HCT116 (cell line): ENCODE results near the gene INO80C. TPM values are rescaled to one million over a fixed set of nuclear protein-coding genes. Genes with fewer than 3 reads are reported as not detected.

Experiments
- ATAC-seq: fragments of 200-7000 bp; cut with Tn5 transposase; 2 replicates; pipeline ENCODE4 v1.9.1; 2020; ENCODE audit warnings: mild to moderate bottlenecking, moderate library complexity
- BruUV-seq: library from RNA; stranded (reverse); fragments of 400-500 nt; replicated peaks from 2 replicates; lab custom pipeline; 2021; lab: Mats Ljungman, UMichigan
- CTCF ChIA-PET: fragments of 300-600 bp; sonication (Branson Sonifier 250); formaldehyde crosslinking; loops from one replicate; lab custom pipeline; 2021; ENCODE audit warnings: antibody characterized with exemption; lab: Charles Lee
- POLR2A ChIA-PET: fragments of 300-600, 350-600 bp; sonication (Branson Sonifier 250); formaldehyde crosslinking; loops from one replicate; lab custom pipeline; 2021; ENCODE audit warnings: antibody characterized with exemption; lab: Charles Lee
- RAD21 ChIA-PET, 2 experiments: fragments of 300-600 bp; sonication (Branson Sonifier 250); formaldehyde crosslinking; loops; one replicate each; lab custom pipeline; 2023; ENCODE audit warnings: low total read pairs in 2 of 2; ENCODE audit not compliant: uncharacterized antibody in 2 of 2, unreplicated experiment in 2 of 2, low non-redundant PET in 1 of 2; lab: Charles Lee
- DNase-seq: peaks from one replicate; pipeline ENCODE4 v3.0.0-alpha.2; 2010; ENCODE audit warnings: low read depth, low spot score
- H2AFZ ChIP-seq: fragments of 200-600 bp; shearing (Covaris generic), sonication (generic); 2 replicates; pipeline ENCODE4 v1.6.1; 2017; ENCODE audit warnings: low read depth, mixed run types, mixed read lengths, antibody characterized with exemption, low read length; ENCODE audit not compliant: poor library complexity, severe bottlenecking
- H3K27ac ChIP-seq: 2 replicates; pipeline ENCODE4 v1.5.1; 2012; ENCODE audit warnings: low read depth, low read length
- H3K27me3 ChIP-seq: fragments of 200-600 bp; sonication (generic); 2 replicates; pipeline ENCODE4 v1.6.1; 2016; ENCODE audit warnings: mixed run types, low read length, mixed read lengths; ENCODE audit not compliant: insufficient read depth
- H3K36me3 ChIP-seq, 2 experiments: fragments of 200-500 bp in 1 of 2; fragments of 200-600 bp in 1 of 2; sonication (Bioruptor generic) in 1 of 2; sonication (generic) in 1 of 2; 2 replicates each; pipeline versions ENCODE4 v1.5.1 to v1.6.1; 2014 to 2016; ENCODE audit warnings: low read length in 2 of 2, inconsistent platforms in 1 of 2, mixed read lengths in 1 of 2, mixed run types in 1 of 2; ENCODE audit not compliant: insufficient read depth in 2 of 2, control insufficient read depth in 1 of 2
- H3K4me1 ChIP-seq, 2 experiments: fragments of 200-600 bp in 1 of 2; sonication (generic) in 1 of 2; 2 replicates each; pipeline versions ENCODE4 v1.5.1 to v1.6.1; 2012 to 2017; ENCODE audit warnings: low read length in 2 of 2, inconsistent platforms in 1 of 2, mild to moderate bottlenecking in 1 of 2, mixed read lengths in 1 of 2, mixed run types in 1 of 2, moderate library complexity in 1 of 2; ENCODE audit not compliant: insufficient read depth in 2 of 2, control insufficient read depth in 1 of 2
- H3K4me2 ChIP-seq: fragments of 200-600 bp; sonication (generic); 2 replicates; pipeline ENCODE4 v1.6.1; 2017; ENCODE audit warnings: mixed run types, low read length, mixed read lengths
- H3K4me3 ChIP-seq, 2 experiments: fragments of 200-600 bp in 1 of 2; sonication (generic) in 1 of 2; replicated peaks in 1 of 2; 2 replicates each; pipeline ENCODE4 v1.5.1; 2011 to 2016; ENCODE audit warnings: low read length in 2 of 2, control low read depth in 1 of 2, low read depth in 1 of 2, mild to moderate bottlenecking in 1 of 2, mixed read lengths in 1 of 2, mixed run types in 1 of 2
- H3K79me2 ChIP-seq: fragments of 200-600 bp; sonication (generic); 2 replicates; pipeline ENCODE4 v1.6.1; 2017; ENCODE audit warnings: mild to moderate bottlenecking, mixed run types, low read length, moderate library complexity, mixed read lengths; ENCODE audit not compliant: insufficient read depth
- H3K9ac ChIP-seq: fragments of 200-600 bp; sonication (generic); 2 replicates; pipeline ENCODE4 v1.6.1; 2016; ENCODE audit warnings: low read length, mixed read lengths
- H3K9me2 ChIP-seq: fragments of 200-600 bp; sonication (generic), shearing (Covaris generic); 2 replicates; pipeline ENCODE4 v1.6.1; 2017; ENCODE audit warnings: mixed run types, mild to moderate bottlenecking, moderate library complexity; ENCODE audit not compliant: insufficient read depth
- H3K9me3 ChIP-seq, 2 experiments: fragments of 200-500 bp in 1 of 2; fragments of 200-600 bp in 1 of 2; sonication (Bioruptor generic) in 1 of 2; sonication (generic) in 1 of 2; 2 replicates each; pipeline ENCODE4 v1.6.1; 2014 to 2017; ENCODE audit warnings: low read length in 2 of 2, mixed read lengths in 2 of 2, inconsistent platforms in 1 of 2, low read depth in 1 of 2, mild to moderate bottlenecking in 1 of 2, mixed run types in 1 of 2, moderate library complexity in 1 of 2; ENCODE audit not compliant: control insufficient read depth in 1 of 2, insufficient read depth in 1 of 2
- H4K20me1 ChIP-seq: fragments of 200-600 bp; sonication (generic), shearing (Covaris generic); 2 replicates; pipeline ENCODE4 v1.6.1; 2017; ENCODE audit warnings: mixed run types, mild to moderate bottlenecking, moderate library complexity; ENCODE audit not compliant: insufficient read depth
- CBX3 ChIP-seq: IDR thresholded peaks from 2 replicates; pipeline ENCODE4 v1.6.1; 2012; ENCODE audit warnings: low read depth
- CEBPB ChIP-seq: IDR thresholded peaks from 2 replicates; pipeline ENCODE4 v1.6.1; 2012; ENCODE audit warnings: low read depth
- EGR1 ChIP-seq: IDR thresholded peaks from 2 replicates; pipeline ENCODE4 v1.6.1; 2012; ENCODE audit warnings: low read depth
- EZH2phosphoT487 ChIP-seq: fragments of 200-600 bp; IDR thresholded peaks from 2 replicates; pipeline ENCODE4 v1.6.1; 2018; ENCODE audit warnings: antibody characterized with exemption, borderline replicate concordance
- FOSL1 ChIP-seq: IDR thresholded peaks from 2 replicates; pipeline ENCODE4 v1.6.1; 2012; ENCODE audit warnings: low read depth
- MAX ChIP-seq: IDR thresholded peaks from 2 replicates; pipeline ENCODE4 v1.6.1; 2012
- POLR2AphosphoS5 ChIP-seq: IDR thresholded peaks from 2 replicates; pipeline ENCODE4 v1.6.1; 2011; ENCODE audit warnings: mild to moderate bottlenecking, low read depth, low read length, moderate library complexity
- SP1 ChIP-seq: IDR thresholded peaks from 2 replicates; pipeline ENCODE4 v1.6.1; 2012; ENCODE audit warnings: low read depth
- ZBTB33 ChIP-seq: IDR thresholded peaks from 2 replicates; pipeline ENCODE4 v1.6.1; 2011; ENCODE audit warnings: mild to moderate bottlenecking, low read length, moderate library complexity; ENCODE audit not compliant: insufficient replicate concordance; ENCODE audit errors: extremely low read depth
- ZFX ChIP-seq: fragments of 450-650 bp; IDR thresholded peaks from 2 replicates; pipeline ENCODE4 v1.6.1; 2017
- ZNF274 ChIP-seq: fragments of 200-500 bp; sonication (Bioruptor generic); IDR thresholded peaks from 2 replicates; pipeline ENCODE4 v1.6.1; 2014; ENCODE audit warnings: mild to moderate bottlenecking, low read depth, low read length, inconsistent platforms
- intact Hi-C: fragments of 100-400 bp; cut with micrococcal nuclease; formaldehyde crosslinking; loops from 2 replicates; pipeline ENCODE4 v1.10.0; 2022
- total RNA-seq: library from RNA; stranded (reverse); gene quantifications from one replicate; pipeline ENCODE4 v1.2.1, GENCODE V29; 2021; ENCODE audit not compliant: unreplicated experiment

INO80C gene
- total RNA-seq, 1 experiment from 2014 or later: 30.7 TPM

DNA sequence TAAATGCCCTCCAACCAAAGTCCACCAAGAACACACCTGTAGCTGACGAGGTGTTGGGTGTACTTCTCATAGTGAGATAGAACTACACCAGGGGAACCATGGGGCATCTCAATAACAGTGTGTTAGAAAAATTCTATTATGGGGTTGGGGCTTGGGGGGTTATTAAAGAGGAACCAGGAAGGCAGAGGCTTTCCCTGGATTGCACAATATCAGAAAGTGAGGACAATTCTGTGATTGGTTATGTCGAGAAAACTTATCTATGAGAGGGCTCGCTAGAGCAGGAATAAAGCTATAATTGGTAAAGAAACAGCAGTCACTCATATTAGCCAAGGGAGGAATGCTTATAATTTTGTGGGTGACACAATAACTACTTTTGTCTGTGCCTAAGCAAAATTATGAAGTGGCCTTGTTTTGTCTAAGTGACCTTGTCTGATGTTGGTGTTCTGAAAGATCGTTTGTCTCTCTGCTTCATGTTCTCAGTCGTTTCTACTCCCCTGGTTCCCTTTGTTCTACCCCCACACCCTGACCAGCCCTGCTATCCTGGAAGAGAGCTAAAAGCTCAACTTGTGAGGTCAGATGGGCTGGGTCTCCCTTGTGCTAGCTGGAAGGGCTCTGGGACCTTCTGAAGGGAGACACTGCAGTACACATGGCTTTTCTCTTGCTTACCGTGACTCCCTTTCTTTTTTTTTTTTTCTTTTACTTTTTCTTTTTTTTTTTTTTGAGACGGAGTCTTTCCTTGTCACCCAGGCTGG, 21.6 kb upstream of the INO80C start:
- intact Hi-C loops: no loop called here
- Histone ChIP-seq H3K36me3 (no peaks in the 10 kb centered on the region), H3K4me3 (no peak overlapping the region), H3K4me2 (no peak overlapping the region), H4K20me1 (no peaks in the 10 kb centered on the region), H3K9ac (no peak overlapping the region), H3K27me3 (no peaks in the 10 kb centered on the region), H2AFZ (no peak overlapping the region), H3K27ac (no peak overlapping the region), H3K4me1 (peaks cover under 1 to 18% of the 10 kb centered on the region in 2 experiments; a peak in 2 of 4 replicates), H3K9me3 (no peaks in the 10 kb centered on the region), H3K9me2 (no peaks in the 10 kb centered on the region), H3K79me2 (no peaks in the 10 kb centered on the region)
- TF ChIP-seq EGR1 (no peak), ZFX (no peak), POLR2AphosphoS5 (no peak), MAX (no peak), FOSL1 (no peak), ZBTB33 (no peak), SP1 (no peak), EZH2phosphoT487 (no peak), CEBPB (no peak), CBX3 (no peak), ZNF274 (no peak)
- no TSS peak for BruUV-seq
- ChIA-PET POLR2A (no interaction called here), RAD21 (no interaction called here), CTCF (no interaction called here)
- ATAC-seq: no peak
- no peak for DNase-seq
